Measurements from ENCODE around the gene LINGO4. TPM values are rescaled to one million over a fixed set of nuclear protein-coding genes. Genes with fewer than 3 reads are reported as not detected.
"Not testable (repeated sequence)": the region's sequence is repeated elsewhere in the genome, so short reads cannot be mapped to it uniquely, and the experiment has no call there.

The LINGO4 gene
- total RNA-seq, 1 donor from 2014 or later, result 0.13 TPM

- H3K36me3 Mint-ChIP-seq (ENCODE audit: low read depth, unreplicated experiment), result peaks cover 23% of the 10 kb centered on the region
- no peaks in the 10 kb centered on the region for H3K9me3 Mint-ChIP-seq (ENCODE audit: unreplicated experiment)
- no peak overlapping the region for H3K4me3 Mint-ChIP-seq (ENCODE audit: unreplicated experiment)
- no peaks in the 10 kb centered on the region for H3K27me3 Mint-ChIP-seq (ENCODE audit: unreplicated experiment)
- DNase-seq (ENCODE audit: low spot score), result no peak
- no peaks in the 10 kb centered on the region for H3K4me1 Mint-ChIP-seq (ENCODE audit: unreplicated experiment)
- no peak for TF ChIP-seq CTCF (IDR thresholded peaks at IDR 0.05; ENCODE audit: unreplicated experiment)
- no peak overlapping the region for H3K27ac Mint-ChIP-seq (ENCODE audit: unreplicated experiment)
Measured at GRCh38 chr1:151782741-151783140, 22.5 kb downstream of the LINGO4 start.

- not testable (repeated sequence) for H3K27me3 Mint-ChIP-seq (ENCODE audit: unreplicated experiment); DNase-seq (ENCODE audit: low spot score); H3K27ac Mint-ChIP-seq (ENCODE audit: unreplicated experiment); H3K9me3 Mint-ChIP-seq (ENCODE audit: unreplicated experiment); H3K4me3 Mint-ChIP-seq (ENCODE audit: unreplicated experiment); H3K4me1 Mint-ChIP-seq (ENCODE audit: unreplicated experiment)
- peaks cover 23% of the 10 kb centered on the region for H3K36me3 Mint-ChIP-seq (ENCODE audit: low read depth, unreplicated experiment)
Measured at GRCh38 chr1:151782026-151782425, 23.2 kb downstream of the LINGO4 start.

- not testable (repeated sequence) for H3K4me1 Mint-ChIP-seq (ENCODE audit: unreplicated experiment); H3K27ac Mint-ChIP-seq (ENCODE audit: unreplicated experiment); H3K27me3 Mint-ChIP-seq (ENCODE audit: unreplicated experiment); H3K9me3 Mint-ChIP-seq (ENCODE audit: unreplicated experiment); H3K4me3 Mint-ChIP-seq (ENCODE audit: unreplicated experiment); DNase-seq (ENCODE audit: low spot score)
- peaks cover 23% of the 10 kb centered on the region for H3K36me3 Mint-ChIP-seq (ENCODE audit: low read depth, unreplicated experiment)
Measured at GRCh38 chr1:151780736-151781135, 24.5 kb downstream of the LINGO4 start.

- Mint-ChIP-seq H3K36me3 (ENCODE audit: low read depth, unreplicated experiment) (peaks cover 23% of the 10 kb centered on the region), H3K4me3 (ENCODE audit: unreplicated experiment) (no peak overlapping the region), H3K9me3 (ENCODE audit: unreplicated experiment) (no peaks in the 10 kb centered on the region), H3K27me3 (ENCODE audit: unreplicated experiment) (peaks cover 2% of the 10 kb centered on the region), H3K4me1 (ENCODE audit: unreplicated experiment) (no peaks in the 10 kb centered on the region), H3K27ac (ENCODE audit: unreplicated experiment) (no peak overlapping the region)
- DNase-seq (ENCODE audit: low spot score), result no peak
- TF ChIP-seq CTCF (IDR thresholded peaks at IDR 0.05; ENCODE audit: unreplicated experiment), result no peak
Measured at GRCh38 chr1:151779852-151780251, 25.4 kb downstream of the LINGO4 start.

- Mint-ChIP-seq H3K36me3 (ENCODE audit: low read depth, unreplicated experiment) (peaks cover 35% of the 10 kb centered on the region), H3K4me3 (ENCODE audit: unreplicated experiment) (no peak overlapping the region), H3K9me3 (ENCODE audit: unreplicated experiment) (no peaks in the 10 kb centered on the region), H3K27me3 (ENCODE audit: unreplicated experiment) (peaks cover 2% of the 10 kb centered on the region), H3K4me1 (ENCODE audit: unreplicated experiment) (no peaks in the 10 kb centered on the region), H3K27ac (ENCODE audit: unreplicated experiment) (no peak overlapping the region)
- no peak for DNase-seq (ENCODE audit: low spot score)
- no peak for TF ChIP-seq CTCF (IDR thresholded peaks at IDR 0.05; ENCODE audit: unreplicated experiment)
Measured at GRCh38 chr1:151777317-151777716, 27.9 kb downstream of the LINGO4 start.

- Mint-ChIP-seq H3K4me3 (ENCODE audit: unreplicated experiment) (no peak overlapping the region), H3K27me3 (ENCODE audit: unreplicated experiment) (peaks cover 2% of the 10 kb centered on the region), H3K27ac (ENCODE audit: unreplicated experiment) (no peak overlapping the region), H3K9me3 (ENCODE audit: unreplicated experiment) (no peaks in the 10 kb centered on the region), H3K36me3 (ENCODE audit: low read depth, unreplicated experiment) (peaks cover 35% of the 10 kb centered on the region), H3K4me1 (ENCODE audit: unreplicated experiment) (no peaks in the 10 kb centered on the region)
- TF ChIP-seq CTCF (IDR thresholded peaks at IDR 0.05; ENCODE audit: unreplicated experiment), result no peak
- no peak for DNase-seq (ENCODE audit: low spot score)
Measured at GRCh38 chr1:151776665-151777062, 28.6 kb downstream of the LINGO4 start.
